OCI-LY7 (cell line): Measurements from ENCODE around the gene CACNA1I. TPM values are rescaled to one million over a fixed set of nuclear protein-coding genes. Genes with fewer than 3 reads are reported as not detected.

Source experiments
- BruUV-seq: library from RNA; stranded (reverse); fragments of 400-500 nt; replicated peaks from 2 replicates; lab custom pipeline; 2021; lab: Mats Ljungman, UMichigan
- CTCF ChIA-PET: fragments of 300-600 bp; sonication (Branson Sonifier 250); formaldehyde crosslinking; loops from one replicate; lab custom pipeline; 2022; ENCODE audit warnings: antibody characterized with exemption; ENCODE audit not compliant: unreplicated experiment; lab: Charles Lee
- POLR2A ChIA-PET: fragments of 300-600 bp; sonication (Branson Sonifier 250); formaldehyde crosslinking; loops from one replicate; lab custom pipeline; 2022; ENCODE audit warnings: antibody characterized with exemption; lab: Charles Lee
- DNase-seq: peaks from one replicate; pipeline ENCODE4 v3.0.0-alpha.2; 2015; ENCODE audit warnings: low spot score
- H2AFZ ChIP-seq: fragments of 200-600 bp; sonication (generic), shearing (Covaris generic); 2 replicates; pipeline ENCODE4 v1.6.1; 2014; ENCODE audit warnings: mild to moderate bottlenecking, antibody characterized with exemption, low read length, moderate library complexity
- H3K27ac ChIP-seq: fragments of 200-600 bp; sonication (generic); 2 replicates; pipeline ENCODE4 v1.5.1; 2014; ENCODE audit warnings: mixed run types, low read depth, mild to moderate bottlenecking, moderate library complexity, low read length, inconsistent platforms; ENCODE audit not compliant: poor library complexity, severe bottlenecking
- H3K36me3 ChIP-seq: fragments of 200-600 bp; sonication (generic); 2 replicates; pipeline ENCODE4 v1.6.1; 2014; ENCODE audit warnings: mild to moderate bottlenecking, antibody characterized with exemption, low read length, moderate library complexity, mixed read lengths; ENCODE audit not compliant: insufficient read depth
- H3K4me1 ChIP-seq: fragments of 200-600 bp; sonication (generic); 2 replicates; pipeline ENCODE4 v1.5.1; 2014; ENCODE audit warnings: mild to moderate bottlenecking, low read length; ENCODE audit not compliant: insufficient read depth, poor library complexity, severe bottlenecking
- H3K4me2 ChIP-seq: fragments of 200-600 bp; sonication (generic); 2 replicates; pipeline ENCODE4 v1.6.1; 2014; ENCODE audit warnings: mild to moderate bottlenecking, low read length
- H3K4me3 ChIP-seq: fragments of 200-600 bp; sonication (generic); 2 replicates; pipeline ENCODE4 v1.5.1; 2014; ENCODE audit warnings: mild to moderate bottlenecking, low read depth, low read length; ENCODE audit not compliant: poor library complexity, severe bottlenecking
- H3K79me2 ChIP-seq: fragments of 200-600 bp; sonication (generic); 2 replicates; pipeline ENCODE4 v1.6.1; 2016; ENCODE audit warnings: low read depth, mild to moderate bottlenecking, low read length, moderate library complexity, mixed read lengths; ENCODE audit not compliant: insufficient read depth
- H3K9me2 ChIP-seq: fragments of 200-600 bp; sonication (generic); 2 replicates; pipeline ENCODE4 v1.6.1; 2016; ENCODE audit warnings: mild to moderate bottlenecking, low read length, mixed read lengths; ENCODE audit not compliant: insufficient read depth
- H3K9me3 ChIP-seq: fragments of 200-600 bp; sonication (generic); 2 replicates; pipeline ENCODE4 v1.6.1; 2014; ENCODE audit warnings: mild to moderate bottlenecking, mixed run types, low read length, mixed read lengths
- H4K20me1 ChIP-seq: fragments of 200-600 bp; sonication (generic); 2 replicates; pipeline ENCODE4 v1.6.1; 2014; ENCODE audit warnings: mild to moderate bottlenecking, antibody characterized with exemption, low read length, moderate library complexity, mixed read lengths; ENCODE audit not compliant: insufficient read depth
- CTCF ChIP-seq: fragments of 200-600 bp; sonication (generic); conservative IDR thresholded peaks from 2 replicates; pipeline ENCODE4 v1.5.1; 2014; ENCODE audit warnings: mild to moderate bottlenecking, antibody characterized with exemption, low read length, moderate library complexity, mixed read lengths
- EZH2phosphoT487 ChIP-seq: fragments of 200-600 bp; sonication (generic); IDR thresholded peaks from 2 replicates; pipeline ENCODE4 v1.6.1; 2018; ENCODE audit warnings: low read depth, borderline replicate concordance, mild to moderate bottlenecking, mixed run types, antibody characterized with exemption, low read length, moderate library complexity, mixed read lengths
- intact Hi-C: fragments of 100-400 bp; cut with micrococcal nuclease; formaldehyde crosslinking; loops from one replicate; pipeline ENCODE4 v1.10.0; 2022; ENCODE audit not compliant: unreplicated experiment
- total RNA-seq, 2 experiments: library from RNA; depleted of rRNA in 1 of 2; stranded (reverse); fragments of >200 nt in 1 of 2; shearing (Covaris generic) in 1 of 2; gene quantifications; 2 replicates each; pipeline ENCODE4 v1.2.3, GENCODE V29; 2014 to 2022

The CACNA1I gene
- total RNA-seq, 2 experiments from 2014 or later = 0.03 TPM; not detected in 1

- intact Hi-C loops = loop anchor here (10.0 kb wide), 1 partner anchor 403 kb away; no protein-coding TSS in a partner anchor
- no peak overlapping the region for H3K4me2 ChIP-seq
- no peaks in the 10 kb centered on the region for H3K36me3 ChIP-seq
- H3K4me3 ChIP-seq = no peak overlapping the region
- no peaks in the 10 kb centered on the region for H3K79me2 ChIP-seq
- ChIA-PET POLR2A (no interaction called here), CTCF (no interaction called here)
- peaks cover 6% of the 10 kb centered on the region for H3K4me1 ChIP-seq
- H3K9me2 ChIP-seq = no peaks in the 10 kb centered on the region
- H2AFZ ChIP-seq = no peak overlapping the region
- DNase-seq = no peak
- H3K27ac ChIP-seq = no peak overlapping the region
- no peaks in the 10 kb centered on the region for H3K9me3 ChIP-seq
- TF ChIP-seq EZH2phosphoT487 (no peak), CTCF (no peak)
- H4K20me1 ChIP-seq = no peaks in the 10 kb centered on the region
- no TSS peak for BruUV-seq
Measured at GRCh38 chr22:39621826-39622225, 51.3 kb downstream of the CACNA1I start.

GRCh38 chr22:39622881-39623367, 52.4 kb downstream of the CACNA1I start:
- CTCF ChIA-PET = no interaction called here

More at GRCh38 chr22:39622881-39623367, 52.4 kb downstream of the CACNA1I start:
- Histone ChIP-seq H3K4me1 (no peaks in the 10 kb centered on the region), H3K27ac (no peak overlapping the region), H4K20me1 (no peaks in the 10 kb centered on the region), H3K79me2 (no peaks in the 10 kb centered on the region), H3K9me3 (no peaks in the 10 kb centered on the region), H3K9me2 (no peaks in the 10 kb centered on the region), H3K36me3 (no peaks in the 10 kb centered on the region), H3K4me3 (no peak overlapping the region), H3K4me2 (no peak overlapping the region), H2AFZ (no peak overlapping the region)
- DNase-seq = no peak
- POLR2A ChIA-PET = no interaction called here
- TF ChIP-seq EZH2phosphoT487 = no peak
- TF ChIP-seq CTCF = peak; percentile 65
- intact Hi-C loops = loop anchor here (10.0 kb wide), 1 partner anchor 402 kb away; no protein-coding TSS in a partner anchor
- no TSS peak for BruUV-seq
